GM12892 (cell line): ENCODE results near the gene PDE4B.
"Not testable (repeated sequence)": the region's sequence is repeated elsewhere in the genome, so short reads cannot be mapped to it uniquely, and the experiment has no call there.

Source experiments
- DNase-seq: peaks from one replicate; pipeline ENCODE4 v3.0.0; 2011; ENCODE audit not compliant: insufficient read length
- FAIRE-seq: peaks from 2 replicates; lab custom pipeline; 2011; peaks lifted over from hg19 to GRCh38; lab: Jason Lieb, UNC
- POLR2A ChIP-seq: IDR thresholded peaks from 2 replicates; pipeline ENCODE4 v1.6.1; 2011; ENCODE audit warnings: low read depth, low read length, control low read depth
- POLR2AphosphoS5 ChIP-seq: IDR thresholded peaks from 2 replicates; pipeline ENCODE4 v1.6.1; 2011; ENCODE audit warnings: low read depth, low read length, control low read depth
- TAF1 ChIP-seq: IDR thresholded peaks from 2 replicates; pipeline ENCODE4 v1.6.1; 2011; ENCODE audit warnings: low read depth, mild to moderate bottlenecking, control low read depth, low read length, borderline replicate concordance

The PDE4B gene

DNA sequence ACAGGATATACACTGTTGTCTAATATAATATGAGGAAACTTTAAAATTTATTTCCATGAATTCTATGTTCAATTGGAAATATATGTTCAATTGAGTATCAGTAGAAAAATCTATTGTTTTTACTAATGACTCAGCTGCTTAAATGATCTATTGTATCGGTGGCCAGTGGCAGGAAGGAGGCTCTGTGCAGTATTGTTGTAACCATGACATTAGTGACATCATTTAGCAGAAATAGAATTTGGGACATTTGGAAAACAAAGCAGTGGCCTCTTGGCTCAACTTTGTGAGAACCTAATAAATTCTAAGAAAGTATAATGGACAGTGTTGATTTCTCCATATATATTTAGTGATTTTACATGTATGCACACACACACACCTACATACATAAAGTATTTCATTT is 257.4 kb downstream of the PDE4B start:
- DNase-seq: no peak
- TF ChIP-seq POLR2AphosphoS5 (no peak), POLR2A (no peak), TAF1 (no peak)
- no peak for FAIRE-seq

DNA sequence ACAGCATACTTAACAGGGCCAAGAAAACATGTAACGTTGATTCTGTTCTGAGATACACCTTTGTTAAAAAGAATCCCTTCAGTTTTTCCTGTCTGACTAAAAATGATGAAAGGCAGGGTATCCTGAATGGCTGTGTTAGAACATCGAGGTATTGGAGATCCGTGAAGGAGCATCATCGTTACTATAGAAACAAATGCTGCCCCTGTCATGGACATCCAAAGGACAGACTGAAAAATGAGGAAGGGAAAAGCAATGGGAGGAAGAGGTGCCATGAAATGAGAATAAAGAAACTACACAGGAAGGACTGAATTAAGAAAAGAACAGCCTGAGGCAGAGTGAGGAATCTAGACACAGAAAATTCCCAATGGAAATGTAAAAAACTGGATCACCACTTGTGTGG is 257.9 kb downstream of the PDE4B start:
- FAIRE-seq (no peak), DNase-seq (no peak)
- TF ChIP-seq POLR2AphosphoS5 (no peak), POLR2A (no peak), TAF1 (no peak)

DNA sequence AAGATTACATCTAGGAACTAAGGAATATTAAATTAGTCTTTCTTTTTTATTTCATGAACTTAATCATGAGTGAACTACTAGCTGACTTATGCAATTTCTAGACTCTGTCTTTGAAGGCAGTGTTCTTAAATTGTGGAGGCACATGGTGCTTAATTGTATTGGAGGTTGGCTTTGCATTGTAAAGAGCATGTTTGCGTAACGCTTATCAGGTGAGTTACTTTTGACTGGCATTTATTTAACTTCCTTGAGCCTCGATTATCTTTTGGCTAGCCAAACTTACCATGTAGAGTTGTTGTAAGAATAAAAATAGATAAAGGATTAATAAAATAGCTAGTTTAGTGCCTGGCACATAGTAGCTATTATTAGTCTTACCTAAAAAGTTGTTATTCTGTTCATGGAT is 262.4 kb downstream of the PDE4B start:
- TF ChIP-seq TAF1 (no peak), POLR2A (no peak), POLR2AphosphoS5 (no peak)
- no peak for DNase-seq
- no peak for FAIRE-seq

DNA sequence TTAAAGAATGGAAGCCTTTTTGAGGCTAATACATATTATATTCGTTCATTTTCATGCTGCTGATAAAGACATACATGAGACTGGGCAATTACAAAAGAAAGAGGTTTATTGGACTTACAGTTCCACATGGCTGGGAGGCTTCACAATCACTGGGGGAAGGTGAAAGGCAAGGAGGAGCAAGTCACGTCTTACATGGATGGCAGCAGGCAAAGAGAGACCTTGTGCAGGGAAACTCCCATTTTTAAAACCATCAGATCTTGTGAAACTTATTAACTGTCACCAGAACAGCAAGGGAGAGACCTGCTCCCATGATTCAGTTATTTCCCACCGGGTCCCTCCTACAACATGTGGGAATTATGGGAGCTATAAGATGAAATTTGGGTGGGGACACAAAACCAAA is 264.8 kb downstream of the PDE4B start:
- not testable (repeated sequence) for FAIRE-seq, DNase-seq

DNA sequence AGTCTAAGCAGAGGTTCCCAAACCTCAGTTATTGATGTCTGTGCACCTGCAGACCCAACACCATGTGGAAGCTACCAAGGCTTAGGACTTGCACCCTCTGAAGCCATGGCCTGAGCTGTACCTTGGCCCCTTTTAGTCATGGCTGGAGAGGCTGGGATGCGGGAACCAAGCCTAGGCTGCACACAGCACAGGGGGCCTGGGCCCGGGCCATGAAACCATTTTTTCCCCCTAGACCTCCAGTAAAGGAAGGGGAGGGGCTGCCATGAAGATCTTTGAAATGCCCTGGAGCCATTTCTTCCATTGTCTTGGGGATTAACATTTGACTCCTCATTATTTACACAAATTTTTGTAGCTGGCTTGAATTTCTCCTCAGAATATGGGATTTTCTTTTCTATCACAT is 265.9 kb downstream of the PDE4B start:
- DNase-seq (no peak), FAIRE-seq (no peak)
- no peak for TF ChIP-seq POLR2A
- no peak for TF ChIP-seq TAF1
- TF ChIP-seq POLR2AphosphoS5: no peak

DNA sequence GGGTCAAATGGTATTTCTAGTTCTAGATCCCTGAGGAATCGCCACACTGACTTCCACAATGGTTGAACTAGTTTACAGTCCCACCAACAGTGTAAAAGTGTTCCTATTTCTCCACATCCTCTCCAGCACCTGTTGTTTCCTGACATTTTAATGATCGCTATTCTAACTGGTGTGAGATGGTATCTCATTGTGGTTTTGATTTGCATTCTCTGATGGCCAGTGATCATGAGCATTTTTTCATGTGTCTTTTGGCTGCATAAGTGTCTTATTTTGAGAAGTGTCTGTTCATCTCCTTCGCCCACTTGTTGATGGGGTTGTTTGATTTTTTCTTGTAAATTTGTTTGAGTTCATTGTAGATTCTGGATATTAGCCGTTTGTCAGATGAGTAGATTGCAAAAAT is 274.5 kb downstream of the PDE4B start:
- FAIRE-seq, DNase-seq: not testable (repeated sequence)

DNA sequence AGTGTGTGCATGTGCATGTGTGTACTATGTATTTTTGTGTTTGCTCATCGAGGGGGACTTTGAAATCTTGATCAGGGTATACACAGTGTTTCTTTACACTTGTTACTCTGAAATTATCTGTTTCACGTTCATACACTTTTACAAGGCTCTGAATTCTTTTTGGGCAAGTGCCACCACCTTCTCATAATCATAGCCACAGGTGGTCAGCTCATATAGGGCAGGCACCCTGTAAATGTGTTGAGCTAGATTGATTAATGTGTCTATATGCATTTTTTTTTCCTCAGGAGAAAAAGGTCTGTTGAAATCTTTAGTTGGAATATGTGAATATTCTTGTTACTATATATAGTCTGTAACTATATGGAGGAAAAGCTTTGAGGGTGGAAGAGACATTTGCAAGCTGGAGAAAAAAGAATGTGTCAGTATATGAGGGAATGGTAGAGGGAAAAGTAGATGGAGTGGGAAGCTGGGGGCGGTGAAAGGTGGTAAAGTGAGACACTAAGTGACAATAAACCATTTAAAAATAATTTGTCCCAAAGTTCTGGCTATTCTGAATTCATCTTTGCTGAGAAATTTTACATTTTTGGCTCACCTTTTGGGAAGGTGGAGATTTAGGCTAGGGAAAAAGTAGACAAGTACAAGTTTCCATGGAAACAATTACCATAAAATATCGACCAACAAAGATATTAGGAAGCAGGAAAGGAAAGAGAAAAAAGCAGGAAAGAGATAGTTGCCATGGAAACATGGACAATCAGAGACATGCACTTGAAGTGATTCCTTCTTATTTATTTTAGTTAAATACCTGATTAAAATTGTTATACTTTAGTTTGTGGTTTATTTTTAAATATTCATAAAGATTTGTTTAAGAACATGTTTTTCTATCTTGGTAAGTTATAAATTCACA is 277.5 kb downstream of the PDE4B start:
- DNase-seq (no peak), FAIRE-seq (no peak)
- TF ChIP-seq TAF1 (no peak), POLR2AphosphoS5 (no peak), POLR2A (no peak)

DNA sequence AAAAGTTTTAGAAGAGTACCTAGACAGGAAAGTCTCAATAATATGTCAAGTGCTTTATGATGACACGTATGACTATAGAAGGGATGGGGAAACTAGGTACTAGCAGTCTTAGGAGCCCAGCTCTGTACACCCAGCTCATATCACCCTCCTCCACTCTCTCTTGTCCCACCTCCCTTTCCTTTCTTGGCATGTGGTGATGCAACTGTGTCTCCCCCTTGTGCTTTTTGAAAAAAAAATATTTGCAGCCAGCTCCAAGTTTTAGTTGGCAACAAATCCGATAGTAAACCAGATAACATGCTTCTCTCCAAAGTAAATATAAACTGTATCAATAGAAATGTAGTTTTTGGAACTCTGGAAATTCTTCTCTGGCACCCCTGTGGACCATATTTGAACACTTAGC is 280.7 kb downstream of the PDE4B start:
- no peak for FAIRE-seq
- DNase-seq: no peak
- TF ChIP-seq TAF1: no peak
- TF ChIP-seq POLR2AphosphoS5: no peak
- no peak for TF ChIP-seq POLR2A

DNA sequence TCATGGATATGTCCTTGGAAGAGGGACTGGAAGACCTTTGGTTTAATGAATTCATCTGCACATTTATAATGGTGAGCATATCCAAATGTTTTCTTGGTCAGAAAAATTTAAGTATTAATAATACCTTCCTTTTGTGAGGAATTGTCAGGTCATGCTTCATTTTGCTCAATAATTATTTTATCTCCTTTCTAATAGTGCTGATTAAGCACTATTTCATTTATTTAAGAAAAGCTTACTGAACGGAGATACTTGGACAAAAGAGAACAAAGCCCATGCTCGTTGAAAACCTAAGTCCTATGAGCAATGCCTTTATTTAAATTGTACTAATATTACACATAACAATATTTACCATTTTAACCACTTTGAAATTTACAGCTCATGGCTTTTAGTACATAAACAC is 281.5 kb downstream of the PDE4B start:
- FAIRE-seq: no peak
- TF ChIP-seq POLR2A (no peak), TAF1 (no peak), POLR2AphosphoS5 (no peak)
- no peak for DNase-seq

DNA sequence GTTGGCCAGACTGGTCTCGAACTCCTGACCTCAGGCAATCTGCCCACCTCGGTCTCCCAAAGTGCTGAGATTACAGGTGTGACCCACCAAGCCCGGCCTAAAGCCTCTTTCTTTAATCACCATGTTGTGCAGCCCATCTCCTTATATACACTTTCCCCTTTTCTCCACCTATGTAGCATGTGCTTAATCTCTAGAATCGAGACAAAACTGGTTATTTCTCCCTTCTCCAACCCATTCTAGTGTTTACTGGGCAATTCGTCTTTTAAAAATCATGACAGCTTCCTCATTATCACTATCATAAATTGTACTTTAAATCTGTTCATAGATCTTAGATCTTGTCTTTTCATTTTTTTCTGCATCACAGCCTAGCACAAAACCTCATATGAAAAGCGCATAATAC is 285.7 kb downstream of the PDE4B start:
- DNase-seq (no peak), FAIRE-seq (no peak)
- TF ChIP-seq POLR2A (no peak), TAF1 (no peak), POLR2AphosphoS5 (no peak)

DNA sequence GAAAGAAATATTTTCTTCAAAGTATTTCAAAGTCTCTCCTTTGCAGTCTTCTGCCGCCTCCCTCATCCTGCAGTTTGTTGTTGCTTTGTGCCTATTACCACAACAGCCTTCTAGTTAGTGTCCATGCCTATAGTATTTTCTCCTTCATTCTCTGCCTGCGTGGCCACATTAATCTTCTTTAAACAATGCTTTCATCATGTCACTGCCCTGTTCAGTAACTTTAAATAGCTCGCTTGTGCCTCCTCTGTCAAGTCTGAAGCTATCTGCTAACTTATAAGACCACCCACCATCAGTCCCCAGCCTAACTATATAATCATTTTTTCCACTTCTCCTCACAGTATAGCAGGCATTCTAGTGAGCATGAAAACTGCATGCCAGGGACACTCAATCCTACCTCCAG is 290.3 kb downstream of the PDE4B start:
- no peak for FAIRE-seq
- TF ChIP-seq TAF1: no peak
- TF ChIP-seq POLR2AphosphoS5: no peak
- TF ChIP-seq POLR2A: no peak
- no peak for DNase-seq

DNA sequence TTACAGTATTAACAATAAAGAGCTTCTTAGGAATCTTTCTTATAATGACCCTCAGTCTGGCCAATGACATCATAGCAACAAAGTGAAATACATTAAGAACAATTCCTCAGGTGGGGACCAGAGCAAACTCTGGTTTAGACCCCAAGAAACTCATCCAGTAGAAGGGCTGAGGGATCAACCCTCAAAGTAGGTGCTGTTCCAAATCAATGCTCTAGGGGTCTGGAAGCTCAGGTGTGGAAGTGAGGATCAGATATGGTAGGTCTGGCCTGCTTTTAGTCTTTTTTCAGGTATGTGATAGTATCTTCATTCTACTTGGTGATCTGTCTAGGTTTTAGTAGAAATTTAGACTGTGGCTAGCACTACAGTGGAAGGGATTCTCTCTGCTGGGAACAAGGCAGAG is 291.7 kb downstream of the PDE4B start:
- TF ChIP-seq POLR2AphosphoS5 (no peak), TAF1 (no peak), POLR2A (no peak)
- DNase-seq (no peak), FAIRE-seq (no peak)

DNA sequence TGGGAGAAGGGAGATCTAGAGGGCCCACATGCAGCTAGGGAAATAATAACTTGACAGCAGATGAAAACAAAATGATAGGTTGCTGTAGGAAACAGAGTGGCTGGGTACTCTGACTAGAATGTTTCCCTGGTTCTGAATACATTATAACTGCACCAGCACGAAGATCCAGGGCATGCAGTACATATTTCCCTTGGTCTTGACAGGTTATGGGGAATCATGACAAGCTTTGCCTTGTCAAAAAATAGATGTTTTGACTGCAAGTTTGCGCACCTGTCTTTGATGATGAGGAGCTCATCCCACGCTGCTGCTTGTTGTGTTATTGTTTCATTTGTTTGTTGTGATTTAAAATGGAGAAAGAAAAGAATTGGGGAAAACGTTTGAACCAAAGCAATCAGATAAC is 292.9 kb downstream of the PDE4B start:
- TF ChIP-seq POLR2AphosphoS5: no peak
- no peak for TF ChIP-seq POLR2A
- TF ChIP-seq TAF1: no peak
- DNase-seq (no peak), FAIRE-seq (no peak)
